H1 (cell line): Measurements from ENCODE around the gene SCUBE2. TPM values are rescaled to one million over a fixed set of nuclear protein-coding genes. Genes with fewer than 3 reads are reported as not detected.

Experiments
- microRNA-seq, 2 experiments: library from miRNA; unstranded; fragments of <30 nt; microRNA quantifications; one replicate each; pipeline versions ENCODE4 to v1.2.0, GENCODE V29; 2016 to 2020; ENCODE audit warnings: borderline microRNAs expressed in 2 of 2, borderline number of aligned reads in 2 of 2, borderline replicate concordance in 1 of 2
- polyA plus RNA-seq, 7 experiments: library from polyadenylated mRNA; depleted of rRNA in 3 of 7; stranded (reverse) in 5 of 7; unstranded in 2 of 7; fragments of >200 nt in 5 of 7; fragments of 200-250 nt in 2 of 7; gene quantifications; 1 replicate in 5 of 7; 2 replicates in 1 of 7; 4 replicates in 1 of 7; pipeline versions ENCODE4 v1.2.1 to v1.2.3, GENCODE V29; 2011 to 2013; ENCODE audit warnings: missing spikeins in 2 of 7, mixed read lengths in 2 of 7
- small RNA-seq: library from polyadenylated mRNA; stranded (forward); fragments of <200 nt; extraction: miRNeasy Mini kit (QIAGEN cat#:217004); gene quantifications from one replicate; pipeline ENCODE3, GENCODE V24; 2013; ENCODE audit not compliant: insufficient read depth
- total RNA-seq: library from RNA; stranded (reverse); fragmentation: NEBNext Ultra II Directional; extraction: Animal tissue kit (Norgen Biotek cat#: 25700); gene quantifications from 2 replicates; pipeline ENCODE4 v1.2.1, GENCODE V29; 2021

SCUBE2 gene
- total and polyA plus RNA-seq, 2 of the 8 experiments (the other 6 are each of a cell fraction or from before 2014, with no cell fraction given) = 0.29 to 1.2 TPM

Small RNAs within 50 kb of the gene (microRNA-seq; reads per million reads assigned to microRNA genes)
- gene MIR5691 = 0 reads per million in 2 experiments

Small RNAs within 50 kb of the gene (small RNA-seq; reads per million reads assigned to genes)
- gene MIR5691 = not detected

Other genes starting within 250 kb of the SCUBE2 start
- 17.8 and 19.9 TPM in 2 replicates for gene AKIP1, start 180.4 kb downstream of the SCUBE2 start, total RNA-seq
- 27.2 and 29.6 TPM in 2 replicates for gene AKIP1, start 180.4 kb downstream of the SCUBE2 start, polyA plus RNA-seq (2011; rRNA removed)
- not detected in 2 replicates for gene C11orf16, start 158.7 kb downstream of the SCUBE2 start, total RNA-seq
- 0.06 and 0.08 TPM in 2 replicates for gene C11orf16, start 158.7 kb downstream of the SCUBE2 start, polyA plus RNA-seq (2011; rRNA removed)
- not detected in 2 replicates for gene ASCL3, start 148.6 kb downstream of the SCUBE2 start, total RNA-seq
- gene ASCL3, start 148.6 kb downstream of the SCUBE2 start, polyA plus RNA-seq (2011; rRNA removed) = not detected in 2 replicates
- gene TMEM9B, start 127.2 kb downstream of the SCUBE2 start, total RNA-seq = 9.4 and 10.0 TPM in 2 replicates
- gene TMEM9B, start 127.2 kb downstream of the SCUBE2 start, polyA plus RNA-seq (2011; rRNA removed) = 4.2 and 8.3 TPM in 2 replicates
- 7.1 and 7.8 TPM in 2 replicates for gene NRIP3, start 87.6 kb downstream of the SCUBE2 start, total RNA-seq
- 2.4 and 3.9 TPM in 2 replicates for gene NRIP3, start 87.6 kb downstream of the SCUBE2 start, polyA plus RNA-seq (2011; rRNA removed)
- gene DENND5A, start 173.8 kb upstream of the SCUBE2 start, total RNA-seq = 65.7 and 69.2 TPM in 2 replicates
- 139 and 141 TPM in 2 replicates for gene DENND5A, start 173.8 kb upstream of the SCUBE2 start, polyA plus RNA-seq (2011; rRNA removed)
- gene TMEM41B, start 223.0 kb upstream of the SCUBE2 start, total RNA-seq = 43.9 and 50.1 TPM in 2 replicates
- gene TMEM41B, start 223.0 kb upstream of the SCUBE2 start, polyA plus RNA-seq (2011; rRNA removed) = 16.5 and 24.3 TPM in 2 replicates